GM21367 (cell line): ENCODE measurements around the gene NAT9.

Experiments
- ATAC-seq: cut with Tn5 transposase; IDR thresholded peaks from one replicate; pipeline ENCODE4 v1.9.1; 2021; ENCODE audit not compliant: unreplicated experiment

The NAT9 gene

DNA sequence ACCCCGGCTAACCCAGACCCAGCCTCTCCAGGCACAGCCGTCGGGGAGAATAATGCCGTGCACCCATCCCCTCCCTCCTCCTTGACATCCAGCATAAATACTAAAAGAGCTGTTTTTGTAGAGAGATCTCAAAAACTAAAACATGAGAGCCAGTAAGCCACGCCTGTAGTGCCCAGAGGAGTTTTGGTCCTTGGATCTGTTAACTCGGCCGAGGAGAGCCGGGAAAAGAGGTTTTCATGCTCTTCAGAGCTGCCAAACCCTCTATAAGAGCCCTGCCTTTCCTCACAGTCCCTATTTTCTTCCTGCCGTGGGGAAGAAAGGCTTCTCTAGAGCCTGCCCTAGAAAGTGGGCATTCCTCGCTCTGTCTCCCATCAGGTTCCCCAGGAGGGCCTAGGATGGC lies 30.2 kb upstream of the NAT9 start:
- ATAC-seq = no peak

DNA sequence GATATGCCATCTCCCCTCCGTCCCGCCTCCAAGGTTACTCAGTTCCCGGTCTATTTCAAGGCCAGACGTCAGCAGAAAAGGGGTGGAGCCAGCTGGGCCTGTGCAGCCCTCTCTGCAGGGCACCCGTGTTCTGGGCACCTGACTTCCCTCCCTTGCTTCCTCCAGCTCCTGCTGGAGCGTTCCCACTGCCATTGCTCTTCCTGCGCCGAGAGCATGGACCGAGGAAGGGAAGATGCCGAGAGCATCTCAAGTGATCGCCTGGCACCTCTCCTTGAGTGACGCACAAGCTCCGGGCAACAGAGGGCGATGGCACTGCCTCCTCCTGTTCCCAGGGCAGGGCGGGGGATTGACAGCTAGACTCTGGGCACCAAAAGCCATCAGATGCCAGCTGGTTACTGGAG lies 29.4 kb upstream of the NAT9 start:
- ATAC-seq = no peak

- no peak for ATAC-seq
Observed at GRCh38 chr17:74804683-74805082, 28.5 kb upstream of the NAT9 start.

GRCh38 chr17:74803971-74804370 lies 27.8 kb upstream of the NAT9 start:
- ATAC-seq = no peak

DNA sequence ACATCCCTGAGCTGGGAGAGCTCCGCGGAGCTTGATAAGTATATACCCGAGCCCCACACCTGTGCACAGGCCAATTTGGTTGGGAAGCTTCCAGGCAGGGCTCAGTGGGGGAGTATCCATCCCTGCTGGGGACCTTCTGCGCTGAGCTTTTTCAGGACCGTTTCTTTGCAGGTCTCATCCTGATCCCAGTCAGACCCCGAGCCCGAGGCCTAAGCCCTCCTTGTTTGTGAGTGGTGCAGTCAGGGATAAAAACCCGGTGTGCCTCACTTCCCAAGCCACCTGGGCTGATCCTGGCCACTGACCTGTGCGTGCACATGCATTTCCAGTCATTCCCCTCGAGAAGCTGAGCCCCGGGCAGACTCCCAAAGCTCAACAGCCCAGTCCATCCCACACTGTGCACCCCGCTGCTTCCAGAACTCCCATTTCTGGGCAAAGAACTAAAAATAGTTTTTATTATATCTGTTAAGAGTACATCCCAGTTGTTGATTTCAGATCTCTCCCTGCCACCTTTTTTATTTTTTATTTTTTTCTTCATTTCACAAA lies 27.3 kb upstream of the NAT9 start:
- ATAC-seq = no peak

DNA sequence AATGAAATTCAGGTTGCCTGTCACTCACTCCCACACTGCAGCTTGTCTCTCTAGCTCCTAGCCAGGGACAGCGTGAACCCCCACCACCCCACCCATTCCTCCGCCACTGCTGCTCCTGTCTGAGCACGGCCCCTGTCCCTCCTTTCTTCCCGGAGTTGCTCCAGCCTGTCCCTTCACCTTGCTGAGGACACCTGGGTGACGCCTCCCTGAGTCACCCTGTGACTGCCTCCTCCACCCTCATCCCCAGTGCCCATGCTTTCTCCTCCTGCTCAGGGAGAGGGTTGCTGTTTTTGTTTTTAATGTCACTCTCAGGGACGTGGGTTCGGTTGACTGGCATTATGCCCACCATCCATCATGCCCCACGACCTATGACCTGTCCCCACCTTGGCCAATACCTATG lies 25.8 kb upstream of the NAT9 start:
- ATAC-seq = no peak

DNA sequence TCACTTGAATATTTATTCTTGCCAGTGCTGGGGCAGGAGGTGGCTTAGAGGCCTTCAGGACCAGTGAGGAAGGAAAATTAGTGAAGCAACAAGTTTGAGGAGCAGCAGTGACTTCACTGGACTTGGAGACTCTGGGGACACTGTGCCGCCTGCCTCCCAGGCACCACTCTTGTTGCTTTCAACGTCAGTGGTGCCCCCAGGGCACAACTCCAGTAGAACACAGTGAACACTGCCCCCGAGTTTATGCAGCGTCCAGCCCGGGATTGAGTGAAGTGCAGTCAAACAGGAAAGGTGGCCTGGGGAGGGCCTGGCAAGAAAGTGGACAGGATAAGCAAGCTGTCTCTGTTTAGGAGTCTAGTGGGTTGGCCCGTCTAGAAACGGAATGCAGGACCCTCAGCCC lies 24.4 kb upstream of the NAT9 start:
- no peak for ATAC-seq

DNA sequence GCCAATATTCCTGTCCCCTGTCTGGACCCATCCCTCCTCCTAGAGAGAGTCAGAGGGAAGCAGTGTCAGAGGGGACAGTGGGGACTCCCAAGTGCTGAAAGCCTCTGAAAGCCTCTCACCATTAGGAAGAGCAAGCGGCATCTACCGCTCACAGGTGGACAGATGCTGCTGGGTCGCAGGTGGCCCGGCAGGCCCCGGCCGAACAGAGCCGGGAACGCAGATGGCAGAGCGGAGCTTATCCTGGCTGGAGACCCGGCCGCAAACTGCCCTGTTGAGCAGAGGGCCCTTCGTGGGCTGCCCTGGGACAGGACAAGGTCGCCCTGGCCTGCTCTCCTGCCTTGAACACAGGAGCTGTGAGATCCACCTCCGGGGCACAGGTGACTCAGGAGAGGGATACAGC lies 23.0 kb upstream of the NAT9 start:
- ATAC-seq = no peak

DNA sequence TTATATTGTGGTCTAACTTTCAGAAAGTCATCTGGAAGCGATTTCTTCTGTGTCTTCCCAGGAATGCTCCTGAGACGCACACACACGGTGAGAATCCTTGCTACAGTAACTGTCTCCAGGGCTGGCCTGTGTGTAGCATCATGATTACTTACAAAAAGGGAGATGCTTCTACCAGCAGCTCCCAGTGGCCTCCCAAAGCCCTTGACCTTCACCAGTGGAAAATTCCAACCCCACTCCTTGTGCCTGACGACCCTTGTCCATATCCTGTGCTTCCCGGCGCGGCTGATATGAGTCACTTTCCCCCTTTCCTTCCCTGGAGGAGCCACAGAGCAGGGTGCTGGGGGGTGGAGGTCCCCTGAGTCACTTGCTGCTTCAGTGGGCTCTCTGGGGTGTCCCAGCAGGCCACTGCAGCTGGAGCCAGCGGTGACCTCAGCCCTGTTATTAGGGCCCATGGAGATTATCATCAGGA lies 22.1 kb upstream of the NAT9 start:
- no peak for ATAC-seq

GRCh38 chr17:74797824-74798223 lies 21.7 kb upstream of the NAT9 start:
- ATAC-seq = no peak

DNA sequence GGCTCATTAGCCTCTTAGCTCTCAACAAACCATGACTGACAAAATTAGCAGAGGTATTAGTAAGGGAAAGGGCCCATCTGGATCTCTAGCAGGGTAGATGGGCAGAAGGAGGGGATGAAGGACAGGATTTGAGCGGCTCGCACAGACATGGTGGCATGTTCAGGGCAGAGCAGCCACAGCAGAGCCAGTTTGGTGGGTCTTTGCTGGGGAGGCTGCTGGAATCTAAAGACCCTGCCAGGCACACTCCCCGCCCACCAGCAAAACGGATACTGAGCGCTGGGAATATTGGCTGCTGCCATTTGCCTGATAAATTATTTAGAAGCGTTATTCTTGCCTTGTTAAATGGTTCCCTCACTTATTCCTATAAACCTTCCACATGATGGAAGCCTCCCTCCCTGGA lies 20.7 kb upstream of the NAT9 start:
- no peak for ATAC-seq

GRCh38 chr17:74796211-74796610 lies 20.1 kb upstream of the NAT9 start:
- ATAC-seq = no peak

GRCh38 chr17:74795327-74796020 lies 19.3 kb upstream of the NAT9 start:
- no peak for ATAC-seq

- ATAC-seq = no peak
Observed at GRCh38 chr17:74792586-74793105, 16.5 kb upstream of the NAT9 start.

GRCh38 chr17:74790161-74791058 lies 14.3 kb upstream of the NAT9 start:
- no peak for ATAC-seq

DNA sequence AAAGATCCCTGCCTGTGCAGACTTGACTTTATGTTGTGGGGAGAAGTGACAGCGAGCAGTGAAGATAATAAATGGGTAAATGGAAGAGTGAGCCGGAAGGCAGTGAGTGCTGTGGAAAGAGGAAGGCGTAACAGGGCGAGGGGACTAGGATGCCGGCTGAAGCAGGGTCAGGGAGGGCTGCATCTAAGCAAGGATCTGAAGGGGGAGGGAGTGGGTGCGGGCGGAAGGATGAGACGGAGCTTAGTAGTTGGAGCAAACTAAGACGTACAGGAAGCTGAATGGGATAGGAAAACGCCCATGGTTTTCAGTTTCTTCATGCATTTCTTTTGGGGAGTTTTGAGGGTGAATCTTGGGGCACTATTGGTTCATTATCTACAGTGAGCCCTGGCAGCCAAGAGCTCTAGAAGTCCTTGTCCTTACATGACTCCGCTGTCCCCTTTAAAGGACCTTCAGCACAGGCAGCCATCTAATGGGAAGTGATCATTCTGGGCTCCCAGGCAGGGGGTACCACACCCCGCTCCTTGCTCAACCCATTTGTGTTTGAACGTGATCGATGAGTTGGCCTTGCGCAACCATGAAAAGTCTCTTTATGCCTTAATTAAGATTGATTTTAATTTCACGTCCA lies 10.4 kb upstream of the NAT9 start:
- ATAC-seq = no peak

GRCh38 chr17:74785981-74786360 lies 9.8 kb upstream of the NAT9 start:
- ATAC-seq = no peak

GRCh38 chr17:74785096-74785980 lies 9.2 kb upstream of the NAT9 start:
- ATAC-seq = no peak

DNA sequence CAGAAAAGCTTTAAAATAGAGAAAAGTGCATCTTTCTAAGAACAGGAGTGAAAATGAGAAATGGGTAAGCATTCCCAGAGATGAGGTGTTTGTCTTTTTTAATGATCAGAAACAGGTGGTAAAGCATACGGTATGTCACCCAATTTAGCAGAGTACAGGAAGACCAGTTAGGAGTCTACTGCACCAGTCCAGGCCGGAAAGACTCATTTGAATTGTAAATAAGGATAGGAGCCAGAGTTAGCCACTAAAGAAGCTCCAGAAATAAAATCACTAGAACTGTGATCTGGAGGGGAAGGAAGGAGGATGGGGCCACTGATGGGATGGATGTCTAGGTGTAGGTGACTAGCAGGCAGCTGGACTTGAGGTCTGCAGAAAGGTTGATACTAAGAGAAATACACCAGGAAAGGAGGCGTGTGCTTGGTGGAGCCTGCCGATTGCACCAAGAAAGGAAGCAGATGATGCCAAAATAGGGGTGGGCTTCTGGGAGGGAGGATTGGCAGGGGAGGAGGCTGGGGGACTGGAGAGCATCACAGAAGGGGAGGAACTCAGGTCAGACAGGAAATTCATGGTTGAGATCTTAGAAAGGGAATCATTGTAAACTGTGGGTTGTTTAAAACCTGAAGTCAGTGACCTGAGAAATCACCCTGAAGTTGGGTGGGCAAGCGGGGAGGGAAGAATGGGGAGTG lies 8.1 kb upstream of the NAT9 start:
- ATAC-seq = no peak

GRCh38 chr17:74782571-74782970 lies 6.4 kb upstream of the NAT9 start:
- ATAC-seq = no peak
